HG03097 (cell line): Measurements from ENCODE around the gene NUDT22.

Experiments used
- ATAC-seq: cut with Tn5 transposase; IDR thresholded peaks from one replicate; pipeline ENCODE4 v1.9.1; 2021; ENCODE audit not compliant: unreplicated experiment, low FRiP score

The NUDT22 gene

DNA sequence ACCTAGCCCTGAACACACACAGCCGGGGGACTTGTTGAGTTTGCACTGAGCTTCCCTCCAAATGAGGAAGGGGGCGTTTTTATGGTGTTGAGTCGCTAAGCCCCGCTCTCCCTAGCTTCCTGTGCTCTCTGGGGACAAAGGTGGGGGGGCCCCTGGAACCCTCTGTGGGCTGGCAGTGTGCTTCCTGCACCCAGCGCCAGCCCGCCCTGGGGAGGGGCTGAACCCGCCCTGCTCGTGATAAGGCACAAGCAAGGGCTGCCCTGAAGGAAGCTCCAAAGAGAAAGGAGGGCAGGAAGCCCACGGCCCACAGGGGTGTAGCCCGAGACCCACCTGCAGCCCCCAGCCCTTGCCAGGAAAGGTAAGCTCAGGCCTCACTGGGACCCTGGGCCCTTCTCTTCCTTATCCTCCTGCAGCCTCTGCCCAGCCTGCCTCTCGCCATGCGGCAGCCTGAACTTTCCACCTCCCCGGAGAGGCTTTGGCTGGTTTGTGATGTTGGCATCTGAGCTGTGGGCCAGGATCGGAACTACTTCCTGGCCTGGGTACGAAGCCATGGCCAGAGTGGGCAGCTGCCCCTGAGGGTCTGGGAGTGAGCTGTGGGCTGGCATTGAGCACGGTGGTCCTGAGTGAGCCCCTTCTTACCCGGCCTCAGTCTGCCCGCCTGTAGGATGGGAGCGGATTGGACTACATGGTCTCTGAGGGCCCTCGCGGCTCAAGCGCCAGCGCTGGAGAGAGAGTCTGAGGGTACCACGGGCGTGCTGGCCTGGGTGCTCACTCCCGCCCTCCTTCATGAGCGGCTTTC lies 19.4 kb upstream of the NUDT22 start, which contains the start of gene FERMT3:
Gene FERMT3, plus strand, starts transcription at position 265 of the 799 bp plus-strand sequence. CDS start 644 bp downstream, outside the sequence.
- ATAC-seq: no peak

DNA sequence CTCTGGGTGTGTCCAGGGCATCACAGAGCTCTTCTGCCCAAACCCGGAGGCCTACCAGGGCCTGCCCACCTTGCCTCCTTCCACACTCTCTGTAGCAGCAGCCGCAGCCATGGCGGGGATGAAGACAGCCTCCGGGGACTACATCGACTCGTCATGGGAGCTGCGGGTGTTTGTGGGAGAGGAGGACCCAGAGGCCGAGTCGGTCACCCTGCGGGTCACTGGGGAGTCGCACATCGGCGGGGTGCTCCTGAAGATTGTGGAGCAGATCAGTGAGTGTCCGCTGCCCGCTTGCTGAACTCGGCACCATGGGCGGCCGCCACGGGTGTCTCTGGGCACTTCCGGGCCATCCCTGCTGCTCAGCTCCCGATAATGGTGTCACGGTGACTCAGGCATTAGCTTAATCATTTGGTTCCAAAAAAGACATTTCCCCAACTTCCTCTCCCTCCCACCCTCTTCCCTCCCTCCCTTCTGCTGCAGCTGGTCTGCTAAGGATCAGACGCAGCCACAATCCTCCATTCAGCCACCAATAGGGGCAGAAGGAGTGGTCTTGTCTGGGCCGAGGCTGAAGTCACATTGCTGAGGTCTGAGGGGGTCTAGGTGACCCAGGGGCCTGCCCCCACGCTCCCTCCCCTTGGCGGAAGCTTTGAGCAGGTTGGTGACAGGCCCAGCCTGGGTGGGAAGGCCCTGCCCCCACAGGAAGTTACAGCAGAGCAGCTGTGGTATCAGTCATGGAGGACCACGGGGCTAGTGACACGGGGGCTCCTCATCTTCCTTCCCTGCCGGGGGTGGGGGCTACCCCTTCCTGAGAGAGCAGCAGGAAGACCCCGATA lies 18.6 kb upstream of the NUDT22 start:
- ATAC-seq: no peak

- no peak for ATAC-seq
Observed at GRCh38 chr11:64208086-64208795, 17.8 kb upstream of the NUDT22 start.

DNA sequence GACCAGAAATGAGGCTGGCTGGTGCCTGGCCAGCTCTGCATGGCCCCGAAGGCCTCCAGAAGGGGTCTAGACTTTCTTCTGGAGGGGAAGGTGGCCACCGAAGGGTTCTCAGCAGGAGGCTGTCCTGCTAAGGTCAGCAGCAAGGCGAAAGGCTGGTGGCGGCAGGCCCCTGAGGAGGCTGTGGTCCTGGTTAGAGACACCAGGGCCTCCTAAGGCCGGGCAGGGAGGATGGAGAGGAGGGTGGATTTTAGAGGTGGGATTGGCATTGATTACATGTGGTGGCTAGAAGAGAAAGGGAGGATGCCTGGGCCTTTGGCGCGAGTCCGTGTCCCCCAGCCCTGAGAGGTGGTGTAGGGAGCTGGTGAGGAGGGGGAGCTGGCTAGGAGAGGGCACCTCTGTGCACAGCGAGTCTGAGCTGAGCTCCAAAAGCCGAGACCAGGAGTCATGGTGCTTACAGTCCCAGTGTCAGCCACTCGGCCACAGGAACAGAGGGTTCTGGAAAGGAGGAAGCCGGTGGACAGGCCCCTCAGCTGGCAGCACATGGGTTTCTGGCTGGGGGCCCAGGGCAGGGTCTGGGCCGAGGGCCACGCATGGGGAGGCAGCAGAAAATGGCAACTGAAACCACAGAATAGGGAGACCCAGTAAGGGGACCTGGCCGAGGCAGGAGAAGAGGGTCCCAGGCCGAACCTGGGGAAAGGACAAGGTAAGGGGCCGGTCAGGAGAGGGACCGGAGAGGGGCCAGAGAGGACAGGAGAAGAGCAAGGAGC lies 17.1 kb upstream of the NUDT22 start:
- ATAC-seq: no peak

DNA sequence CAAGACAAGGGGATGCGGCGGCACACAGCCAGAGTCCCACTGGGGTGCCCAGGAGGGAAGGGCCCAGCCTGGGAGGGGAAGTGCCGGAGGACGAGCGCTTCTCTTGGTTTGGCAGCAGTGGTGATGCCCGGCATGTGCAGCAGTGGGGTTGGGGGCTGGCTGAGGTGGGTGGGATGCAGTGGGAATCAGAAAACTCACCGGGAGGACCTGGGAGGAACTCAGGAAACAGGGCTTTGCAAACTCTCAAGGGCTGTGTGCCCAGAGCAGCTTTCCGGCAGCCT lies 16.6 kb upstream of the NUDT22 start:
- ATAC-seq: no peak

- ATAC-seq: no peak
Observed at GRCh38 chr11:64210301-64211020, 15.6 kb upstream of the NUDT22 start.

DNA sequence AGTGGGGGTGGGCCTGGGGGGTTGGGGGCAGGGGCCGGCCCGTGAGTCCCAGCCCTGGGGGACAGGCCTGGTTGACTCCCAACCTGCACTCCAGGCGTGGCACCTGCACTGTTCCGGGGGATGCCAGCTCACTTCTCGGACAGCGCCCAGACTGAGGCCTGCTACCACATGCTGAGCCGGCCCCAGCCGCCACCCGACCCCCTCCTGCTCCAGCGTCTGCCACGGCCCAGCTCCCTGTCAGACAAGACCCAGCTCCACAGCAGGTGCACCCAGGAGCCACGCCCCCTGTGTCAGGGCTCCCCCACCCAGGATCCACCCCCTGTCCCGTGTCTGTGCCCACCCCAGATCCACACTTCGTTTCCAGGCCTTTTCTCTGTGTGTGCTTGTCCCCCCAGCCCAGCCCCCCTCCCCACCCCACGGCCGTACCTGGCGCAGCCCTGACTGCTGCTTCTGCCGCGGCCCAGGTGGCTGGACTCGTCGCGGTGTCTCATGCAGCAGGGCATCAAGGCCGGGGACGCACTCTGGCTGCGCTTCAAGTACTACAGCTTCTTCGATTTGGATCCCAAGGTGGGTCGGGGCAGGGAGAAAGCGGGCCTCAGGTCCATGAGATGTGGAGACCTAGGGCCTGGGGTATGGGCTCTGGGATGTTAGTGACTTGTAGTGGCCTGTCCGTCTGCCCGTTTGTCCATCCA lies 14.7 kb upstream of the NUDT22 start:
- ATAC-seq: no peak

DNA sequence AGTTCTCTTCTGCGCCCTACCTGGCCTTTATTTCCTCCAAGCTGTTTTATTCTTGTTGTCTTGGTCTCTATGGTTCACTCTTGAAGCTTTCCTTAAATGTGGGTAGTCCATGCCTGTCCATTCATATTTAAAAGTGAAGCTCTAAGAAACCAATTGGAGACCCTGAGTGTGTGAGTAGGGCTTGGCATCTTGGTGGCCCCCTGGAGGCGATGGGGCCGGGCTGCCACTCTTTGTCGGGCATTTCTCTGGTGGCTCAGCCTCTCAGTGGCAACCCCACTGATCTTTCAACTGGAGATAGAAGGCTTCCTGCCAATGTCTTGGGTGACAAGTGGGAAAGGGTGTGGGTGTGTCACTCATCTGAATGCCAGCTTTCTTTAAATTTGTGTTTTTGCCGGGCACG lies 9.2 kb upstream of the NUDT22 start:
- ATAC-seq: no peak

- no peak for ATAC-seq
Observed at GRCh38 chr11:64218628-64219353, 7.3 kb upstream of the NUDT22 start.

DNA sequence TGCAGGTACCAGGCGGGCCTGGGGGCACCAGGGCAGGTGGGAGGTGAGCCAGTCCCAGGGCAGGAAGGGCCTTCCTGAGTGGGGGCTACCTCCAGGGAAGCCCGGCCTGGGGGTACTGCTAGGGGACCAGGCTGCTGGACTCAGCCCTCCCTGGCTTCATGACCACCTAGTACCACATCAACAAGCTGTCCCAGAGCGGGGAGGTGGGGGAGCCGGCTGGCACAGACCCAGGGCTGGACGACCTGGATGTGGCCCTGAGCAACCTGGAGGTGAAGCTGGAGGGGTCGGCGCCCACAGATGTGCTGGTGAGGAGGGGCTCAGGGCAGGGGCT lies 6.8 kb upstream of the NUDT22 start:
- no peak for ATAC-seq

GRCh38 chr11:64219755-64220154 lies 6.3 kb upstream of the NUDT22 start:
- no peak for ATAC-seq

DNA sequence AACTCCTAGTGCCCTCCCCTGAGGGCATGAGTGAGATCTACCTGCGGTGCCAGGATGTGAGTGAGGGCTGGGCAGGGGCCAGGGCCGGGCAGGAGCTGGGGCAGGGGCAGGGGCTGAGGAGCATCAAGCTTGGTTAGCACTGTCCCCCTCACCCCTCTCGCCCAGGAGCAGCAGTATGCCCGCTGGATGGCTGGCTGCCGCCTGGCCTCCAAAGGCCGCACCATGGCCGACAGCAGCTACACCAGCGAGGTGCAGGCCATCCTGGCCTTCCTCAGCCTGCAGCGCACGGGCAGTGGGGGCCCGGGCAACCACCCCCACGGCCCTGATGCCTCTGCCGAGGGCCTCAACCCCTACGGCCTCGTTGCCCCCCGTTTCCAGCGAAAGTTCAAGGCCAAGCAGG lies 5.8 kb upstream of the NUDT22 start:
- ATAC-seq: no peak

- no peak for ATAC-seq
Observed at GRCh38 chr11:64220798-64221197, 5.3 kb upstream of the NUDT22 start.

- ATAC-seq: no peak
Observed at GRCh38 chr11:64222651-64223000, 3.4 kb upstream of the NUDT22 start.

GRCh38 chr11:64223001-64223651 lies 2.9 kb upstream of the NUDT22 start:
- no peak for ATAC-seq

- ATAC-seq: no peak
Observed at GRCh38 chr11:64224151-64224890, 1.8 kb upstream of the NUDT22 start.

DNA sequence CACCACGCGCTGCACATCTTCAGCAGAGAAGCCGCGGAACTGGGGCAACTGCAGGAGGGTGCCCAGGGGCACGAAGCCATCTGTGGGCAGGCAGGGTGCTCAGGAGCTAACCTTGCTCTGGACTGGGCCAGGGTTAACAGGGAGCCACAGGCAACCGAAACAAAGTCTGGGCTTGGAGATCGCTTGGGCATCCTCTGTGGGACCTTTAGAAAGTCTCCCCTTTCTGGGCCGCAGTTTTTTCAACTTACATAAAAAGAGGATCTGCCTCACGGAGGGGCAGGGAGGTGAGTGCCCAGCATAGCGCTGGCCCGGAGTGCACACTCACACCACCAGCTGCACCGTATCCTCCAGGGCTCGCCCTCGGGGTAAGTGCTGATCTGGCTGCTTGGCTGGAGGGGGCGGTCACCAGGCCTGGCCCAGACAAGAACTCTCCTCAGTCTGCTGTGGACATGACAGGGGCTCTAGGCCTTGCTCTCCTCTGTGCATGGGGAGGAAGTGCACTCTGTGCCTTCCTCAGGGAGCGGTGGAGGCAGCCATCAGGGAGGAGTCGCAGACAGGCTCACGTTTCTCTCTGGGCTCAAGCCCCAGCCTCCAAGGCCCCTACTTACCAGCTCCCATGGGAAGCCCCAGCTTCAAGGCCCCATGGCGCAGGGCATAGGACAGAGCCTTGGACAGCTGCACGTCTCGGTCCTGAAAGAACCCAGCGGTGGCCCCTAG lies 1.0 kb upstream of the NUDT22 start:
- no peak for ATAC-seq
